ENCODE measurements around the gene GPHN. TPM values are rescaled to one million over a fixed set of nuclear protein-coding genes. Genes with fewer than 3 reads are reported as not detected.

Gene GPHN
- polyA plus RNA-seq, 1 donor (not counting 4 experiments of a cell fraction or from before 2014, with no cell fraction given), result 17.6 TPM

GRCh38 chr14:66782853-66783252 is 274.9 kb downstream of the GPHN start:
- Histone ChIP-seq H4K20me1 (ENCODE audit: control insufficient read depth, extremely low read depth, insufficient read depth, low read length) (no peaks in the 10 kb centered on the region), H3K9ac (ENCODE audit: control insufficient read depth, extremely low read depth, insufficient read depth, low read length) (no peak overlapping the region), H3K27ac (ENCODE audit: control insufficient read depth, insufficient read depth, low read length) (no peak overlapping the region), H3K9me3 (ENCODE audit: control insufficient read depth, low read depth, low read length) (no peaks in the 10 kb centered on the region), H3K4me3 (ENCODE audit: control insufficient read depth in 2 of 3, extremely low read depth in 1 of 3, insufficient read depth in 2 of 3, low read depth in 1 of 3, low read length in 3 of 3) (no peak overlapping the region), H2AFZ (ENCODE audit: control insufficient read depth, low read length) (no peak overlapping the region), H3K4me2 (ENCODE audit: control insufficient read depth, extremely low read depth, insufficient read depth, low read depth, low read length) (no peak overlapping the region), H3K9me1 (ENCODE audit: control insufficient read depth, extremely low read depth, insufficient read depth, low read length) (no peaks in the 10 kb centered on the region), H3K27me3 (ENCODE audit: control insufficient read depth, extremely low read depth, insufficient read depth, low read length) (no peaks in the 10 kb centered on the region), H3K36me3 (ENCODE audit: control insufficient read depth in 2 of 2, extremely low read depth in 1 of 2, insufficient read depth in 2 of 2, low read length in 2 of 2) (no peaks in the 10 kb centered on the region), H3K79me2 (ENCODE audit: control insufficient read depth, insufficient read depth, low read length) (no peaks in the 10 kb centered on the region), H3K4me1 (ENCODE audit: control insufficient read depth, extremely low read depth, insufficient read depth, low read length) (no peaks in the 10 kb centered on the region)
- FAIRE-seq (no peak), DNase-seq (ENCODE audit: low read depth, low spot score) (no peak)
- TF ChIP-seq EZH2 (IDR thresholded peaks at IDR 0.05; ENCODE audit: low read length) (no peak), CTCF (optimal IDR thresholded peaks at IDR 0.05 in 1 of 3, IDR thresholded peaks at IDR 0.05 in 1 of 3, conservative IDR thresholded peaks at IDR 0.05 in 1 of 3; ENCODE audit: extremely low read depth in 1 of 3, insufficient read depth in 2 of 3, low read length in 3 of 3) (no peak)
- dilution Hi-C loops (cut with MboI; ENCODE audit: extremely low pct_ligation_motif_present, low sequenced_read_pairs), result no loop called here

DNA sequence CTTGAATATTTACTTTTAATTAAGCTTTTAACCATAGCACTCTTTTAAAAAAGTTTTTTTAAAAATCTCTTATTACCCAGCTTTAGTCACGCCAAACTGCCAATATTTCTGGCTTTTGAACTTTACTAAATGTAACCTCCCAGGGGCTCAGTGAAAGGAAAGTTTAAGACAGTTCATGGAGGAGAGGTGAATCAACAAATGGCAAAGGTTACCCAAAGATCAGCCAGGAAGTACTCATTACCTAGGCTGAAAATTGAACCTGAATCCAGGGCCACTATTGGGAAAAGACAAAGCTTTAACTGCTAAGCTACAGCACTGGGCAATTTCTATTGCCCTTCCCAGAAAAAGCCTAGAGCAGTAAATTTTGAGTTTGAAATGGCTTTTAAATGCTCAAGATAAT is 282.2 kb downstream of the GPHN start:
- no peak for TF ChIP-seq CTCF (optimal IDR thresholded peaks at IDR 0.05 in 1 of 3, IDR thresholded peaks at IDR 0.05 in 1 of 3, conservative IDR thresholded peaks at IDR 0.05 in 1 of 3; ENCODE audit: extremely low read depth in 1 of 3, insufficient read depth in 2 of 3, low read length in 3 of 3)
- no peak for TF ChIP-seq EZH2 (IDR thresholded peaks at IDR 0.05; ENCODE audit: low read length)
- H3K79me2 ChIP-seq (ENCODE audit: control insufficient read depth, insufficient read depth, low read length), result no peaks in the 10 kb centered on the region
- H3K9ac ChIP-seq (ENCODE audit: control insufficient read depth, extremely low read depth, insufficient read depth, low read length), result no peak overlapping the region
- no peak overlapping the region for H2AFZ ChIP-seq (ENCODE audit: control insufficient read depth, low read length)
- no peaks in the 10 kb centered on the region for H3K4me1 ChIP-seq (ENCODE audit: control insufficient read depth, extremely low read depth, insufficient read depth, low read length)
- no peaks in the 10 kb centered on the region for H3K36me3 ChIP-seq (ENCODE audit: control insufficient read depth in 2 of 2, extremely low read depth in 1 of 2, insufficient read depth in 2 of 2, low read length in 2 of 2)
- H3K27me3 ChIP-seq (ENCODE audit: control insufficient read depth, extremely low read depth, insufficient read depth, low read length), result no peaks in the 10 kb centered on the region
- no peak overlapping the region for H3K4me3 ChIP-seq (ENCODE audit: control insufficient read depth in 2 of 3, extremely low read depth in 1 of 3, insufficient read depth in 2 of 3, low read depth in 1 of 3, low read length in 3 of 3)
- DNase-seq (ENCODE audit: low read depth, low spot score) (no peak), FAIRE-seq (no peak)
- dilution Hi-C loops (cut with MboI; ENCODE audit: extremely low pct_ligation_motif_present, low sequenced_read_pairs), result no loop called here
- H3K27ac ChIP-seq (ENCODE audit: control insufficient read depth, insufficient read depth, low read length), result no peak overlapping the region
- H3K4me2 ChIP-seq (ENCODE audit: control insufficient read depth, extremely low read depth, insufficient read depth, low read depth, low read length), result no peak overlapping the region
- H4K20me1 ChIP-seq (ENCODE audit: control insufficient read depth, extremely low read depth, insufficient read depth, low read length), result no peaks in the 10 kb centered on the region
- H3K9me3 ChIP-seq (ENCODE audit: control insufficient read depth, low read depth, low read length), result no peaks in the 10 kb centered on the region
- H3K9me1 ChIP-seq (ENCODE audit: control insufficient read depth, extremely low read depth, insufficient read depth, low read length), result no peaks in the 10 kb centered on the region
